Measurements from ENCODE around the gene B3GNT4. TPM values are rescaled to one million over a fixed set of nuclear protein-coding genes. Genes with fewer than 3 reads are reported as not detected.

B3GNT4 gene
- total RNA-seq (not detected), polyA plus RNA-seq (under 1 TPM; 0.42 to 0.54 (median 0.49) TPM)
- long read RNA-seq, donor 1, partial matches to known transcripts = 0 of 1 reads
- long read RNA-seq, donor 1, other reads (novel, unspliced or antisense) = 0 of 1 reads
- long read RNA-seq, donor 2, partial matches to known transcripts = 5 of 15 reads
- long read RNA-seq, donor 2, other reads (novel, unspliced or antisense) = 10 of 15 reads

- Histone ChIP-seq H3K4me1 (peaks cover 7 to 35% (median 25%) of the 10 kb centered on the region in 6 donors), H3K27me3 (replicated peaks in 1 of 7) (peaks cover 0 to 75% (median 41%) of the 10 kb centered on the region in 7 donors), H3K27ac (no peak within 1 kb of the TSS), H3K4me3 (peak within 1 kb of the TSS; percentile 41 to 83 (median 61)), H3K9me3 (no peaks in the 10 kb centered on the region), H3K36me3 (peaks cover 0 to 22% (median 20%) of the 10 kb centered on the region in 6 donors)
- intact Hi-C loops (cut with DNase I; ENCODE audit: low total_unique reads) = no loop called here
- peak; percentile 86 for DNase-seq
- no peak for TF ChIP-seq POLR2A (IDR thresholded peaks at IDR 0.05)
- TF ChIP-seq, protein P1, sequence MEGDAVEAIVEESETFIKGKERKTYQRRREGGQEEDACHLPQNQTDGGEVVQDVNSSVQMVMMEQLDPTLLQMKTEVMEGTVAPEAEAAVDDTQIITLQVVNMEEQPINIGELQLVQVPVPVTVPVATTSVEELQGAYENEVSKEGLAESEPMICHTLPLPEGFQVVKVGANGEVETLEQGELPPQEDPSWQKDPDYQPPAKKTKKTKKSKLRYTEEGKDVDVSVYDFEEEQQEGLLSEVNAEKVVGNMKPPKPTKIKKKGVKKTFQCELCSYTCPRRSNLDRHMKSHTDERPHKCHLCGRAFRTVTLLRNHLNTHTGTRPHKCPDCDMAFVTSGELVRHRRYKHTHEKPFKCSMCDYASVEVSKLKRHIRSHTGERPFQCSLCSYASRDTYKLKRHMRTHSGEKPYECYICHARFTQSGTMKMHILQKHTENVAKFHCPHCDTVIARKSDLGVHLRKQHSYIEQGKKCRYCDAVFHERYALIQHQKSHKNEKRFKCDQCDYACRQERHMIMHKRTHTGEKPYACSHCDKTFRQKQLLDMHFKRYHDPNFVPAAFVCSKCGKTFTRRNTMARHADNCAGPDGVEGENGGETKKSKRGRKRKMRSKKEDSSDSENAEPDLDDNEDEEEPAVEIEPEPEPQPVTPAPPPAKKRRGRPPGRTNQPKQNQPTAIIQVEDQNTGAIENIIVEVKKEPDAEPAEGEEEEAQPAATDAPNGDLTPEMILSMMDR (IDR thresholded peaks at IDR 0.05 in 8 of 11, conservative IDR thresholded peaks at IDR 0.05 in 3 of 11) = no peak
- peak in 2 of 3 donors; percentile 40 to 48 for TF ChIP-seq POLR2AphosphoS5 (IDR thresholded peaks at IDR 0.05)
- WGBS, 5 donors = 0 to 1% (median 1%) methylated on average over 31 to 104 of the region's 104 CpGs
These were observed at the start of gene B3GNT4 for GRCh38 chr12:122203301-122204166. Gene B3GNT4 (plus strand): TSS chr12:122203709. CDS start chr12:122204619, 910 bp downstream.

DNA sequence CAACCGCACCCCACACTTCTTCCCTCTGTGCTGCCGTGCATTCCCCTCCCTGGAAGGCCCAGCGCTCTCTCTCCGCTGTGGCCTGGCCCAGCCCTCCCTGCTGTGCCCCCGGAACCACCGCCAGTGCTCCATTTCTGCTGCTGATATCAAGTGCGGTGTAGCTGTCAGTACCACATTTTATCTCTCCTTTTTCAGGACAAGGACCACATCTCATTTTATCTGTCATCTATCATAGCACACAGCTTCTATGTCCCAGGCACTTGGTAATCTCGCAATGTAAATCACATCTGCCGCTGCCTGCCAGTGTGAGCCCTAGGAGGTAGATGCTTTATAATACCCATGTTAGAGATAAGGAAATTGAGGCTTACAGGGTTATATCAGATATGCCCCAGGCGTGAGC lies 47.8 kb upstream of the B3GNT4 start:
- intact Hi-C loops (cut with DNase I; ENCODE audit: low total_unique reads) = no loop called here
- TF ChIP-seq POLR2A (IDR thresholded peaks at IDR 0.05) (no peak), POLR2AphosphoS5 (IDR thresholded peaks at IDR 0.05) (no peak)
- TF ChIP-seq, protein P1 (IDR thresholded peaks at IDR 0.05 in 8 of 11, conservative IDR thresholded peaks at IDR 0.05 in 3 of 11) = no peak
- WGBS, 5 donors = 76 to 90% (median 88%) methylated on average over 10 of the region's 10 CpGs
- no peaks in the 10 kb centered on the region for H3K27me3 ChIP-seq (replicated peaks in 1 of 7)
- no peak overlapping the region for H3K4me3 ChIP-seq
- H3K36me3 ChIP-seq = no peaks in the 10 kb centered on the region
- H3K4me1 ChIP-seq = no peaks in the 10 kb centered on the region
- H3K27ac ChIP-seq = no peak overlapping the region
- no peak for DNase-seq
- no peaks in the 10 kb centered on the region for H3K9me3 ChIP-seq

GRCh38 chr12:122158700-122159285 lies 44.7 kb upstream of the B3GNT4 start:
- no peak for DNase-seq
- Histone ChIP-seq H3K4me3 (no peak overlapping the region), H3K9me3 (no peaks in the 10 kb centered on the region), H3K36me3 (no peaks in the 10 kb centered on the region), H3K27me3 (replicated peaks in 1 of 7) (no peaks in the 10 kb centered on the region), H3K4me1 (peaks cover 0 to 12% (median 0%) of the 10 kb centered on the region in 6 donors), H3K27ac (no peak overlapping the region)
- 86 to 93% (median 91%) methylated on average over 7 of the region's 7 CpGs for WGBS, 5 donors
- intact Hi-C loops (cut with DNase I; ENCODE audit: low total_unique reads) = no loop called here
- TF ChIP-seq POLR2A (IDR thresholded peaks at IDR 0.05) (no peak), POLR2AphosphoS5 (IDR thresholded peaks at IDR 0.05) (no peak)
- TF ChIP-seq, protein P1 (IDR thresholded peaks at IDR 0.05 in 8 of 11, conservative IDR thresholded peaks at IDR 0.05 in 3 of 11) = no peak
